Right ventricle myocardium superior (tissue), 1 donor: ENCODE results near the gene RRAS2. TPM values are rescaled to one million over a fixed set of nuclear protein-coding genes. Genes with fewer than 3 reads are reported as not detected.
"Not testable (repeated sequence)": the region's sequence is repeated elsewhere in the genome, so short reads cannot be mapped to it uniquely, and the experiment has no call there.

Experiments
- ATAC-seq: fragments of 200-7000 bp; cut with Tn5 transposase; one replicate; pipeline ENCODE4 v1.9.1; 2020; ENCODE audit warnings: mild to moderate bottlenecking; ENCODE audit not compliant: poor library complexity
- DNase-seq: peaks from one replicate; pipeline ENCODE4 v3.0.0-alpha.2; 2020
- intact Hi-C: fragments of 100-400 bp; cut with DNase I; formaldehyde crosslinking; loops from one replicate; pipeline ENCODE4 v1.11.2; 2022
- total RNA-seq: library from RNA; stranded (reverse); fragmentation: NEBNext Ultra II Directional; extraction: Animal tissue kit (Norgen Biotek cat#: 25700); gene quantifications from one replicate; pipeline ENCODE4 v1.2.1, GENCODE V29; 2021
- donor health status: DM: no; HTN: yes; CAD: no; lungs with severe emphysema.

The RRAS2 gene
- total RNA-seq, 1 donor from 2014 or later, result 26.5 TPM

- intact Hi-C loops, result no loop called here
- no peak for DNase-seq
- ATAC-seq, result no peak
Measured at GRCh38 chr11:14374922-14375830, 16.2 kb upstream of the RRAS2 start.

- intact Hi-C loops, result no loop called here
- peak; percentile 85 for ATAC-seq
- DNase-seq, result no peak
Measured at GRCh38 chr11:14373941-14374646, 15.1 kb upstream of the RRAS2 start.

- no peak for DNase-seq
- intact Hi-C loops, result no loop called here
- no peak for ATAC-seq
Measured at GRCh38 chr11:14372011-14372410, 13.0 kb upstream of the RRAS2 start.

- no peak for DNase-seq
- intact Hi-C loops, result no loop called here
- ATAC-seq, result no peak
Measured at GRCh38 chr11:14371249-14371648, 12.3 kb upstream of the RRAS2 start.

GRCh38 chr11:14370496-14370895, 11.5 kb upstream of the RRAS2 start:
- ATAC-seq (no peak), DNase-seq (no peak)
- intact Hi-C loops, result no loop called here

- DNase-seq (no peak), ATAC-seq (no peak)
- intact Hi-C loops, result no loop called here
Measured at GRCh38 chr11:14369598-14369997, 10.6 kb upstream of the RRAS2 start.

- ATAC-seq, result no peak
- intact Hi-C loops, result no loop called here
- DNase-seq, result no peak
Measured at GRCh38 chr11:14366936-14367335, 8.0 kb upstream of the RRAS2 start.

GRCh38 chr11:14364322-14364721, 5.3 kb upstream of the RRAS2 start:
- DNase-seq, result no peak

GRCh38 chr11:14362611-14363010, 3.6 kb upstream of the RRAS2 start:
- DNase-seq (no peak), ATAC-seq (peak; percentile 46)
- intact Hi-C loops, result no loop called here

More at GRCh38 chr11:14364322-14364721, 5.3 kb upstream of the RRAS2 start:
- ATAC-seq, result no peak
- intact Hi-C loops, result no loop called here

GRCh38 chr11:14361951-14362350, 3.0 kb upstream of the RRAS2 start:
- no peak for ATAC-seq
- intact Hi-C loops, result no loop called here
- no peak for DNase-seq

- DNase-seq (no peak), ATAC-seq (no peak)
- intact Hi-C loops, result no loop called here
Measured at GRCh38 chr11:14360976-14361375, 2.0 kb upstream of the RRAS2 start.

GRCh38 chr11:14359501-14360031, 583 bp upstream of the RRAS2 start:
- DNase-seq, result no peak
- intact Hi-C loops, result no loop called here
- peak; percentile 2 for ATAC-seq

GRCh38 chr11:14357881-14358728, 878 bp downstream of the RRAS2 start:
- DNase-seq (peak; percentile 69), ATAC-seq (peak; percentile 77)
- intact Hi-C loops, result no loop called here

- no peak for ATAC-seq
- no peak for DNase-seq
- intact Hi-C loops, result no loop called here
Measured at GRCh38 chr11:14356342-14356741, 2.6 kb downstream of the RRAS2 start.

GRCh38 chr11:14354604-14355003, 4.4 kb downstream of the RRAS2 start:
- ATAC-seq, intact Hi-C loops, DNase-seq: not testable (repeated sequence)

GRCh38 chr11:14350716-14351238, 8.2 kb downstream of the RRAS2 start:
- ATAC-seq (no peak), DNase-seq (no peak)
- intact Hi-C loops, result no loop called here

- no peak for DNase-seq
- intact Hi-C loops, result no loop called here
- no peak for ATAC-seq
Measured at GRCh38 chr11:14350215-14350614, 8.8 kb downstream of the RRAS2 start.

GRCh38 chr11:14347991-14348390, 11.0 kb downstream of the RRAS2 start:
- intact Hi-C loops, result no loop called here

GRCh38 chr11:14347494-14347893, 11.5 kb downstream of the RRAS2 start:
- ATAC-seq, result no peak
- intact Hi-C loops, result no loop called here
- no peak for DNase-seq

More at GRCh38 chr11:14347991-14348390, 11.0 kb downstream of the RRAS2 start:
- ATAC-seq (no peak), DNase-seq (no peak)
